IMR-90 (cell line): ENCODE results near the gene AGMO. TPM values are rescaled to one million over a fixed set of nuclear protein-coding genes. Genes with fewer than 3 reads are reported as not detected.

Experiments used
- ATAC-seq: fragments of 200-7000 bp; cut with Tn5 transposase; 2 replicates; pipeline ENCODE4 v1.9.1; 2020; ENCODE audit warnings: low read depth, mild to moderate bottlenecking, moderate library complexity
- BruUV-seq: library from RNA; stranded (reverse); fragments of 400-500 nt; replicated peaks from 2 replicates; lab custom pipeline; 2021; lab: Mats Ljungman, UMichigan
- CTCF ChIA-PET: fragments of 300-600 bp; formaldehyde crosslinking; extraction: SDS; loops from one replicate; lab custom pipeline; 2021; ENCODE audit warnings: antibody characterized with exemption; lab: Yijun Ruan, JAX
- POLR2A ChIA-PET: fragments of 300-600 bp; sonication (Branson Sonifier 250); formaldehyde crosslinking; loops from one replicate; lab custom pipeline; 2022; ENCODE audit warnings: antibody characterized with exemption; ENCODE audit not compliant: unreplicated experiment; lab: Charles Lee
- DNase-seq: peaks from one replicate; pipeline ENCODE4 v3.0.0; 2013
- H2AFZ ChIP-seq: replicated peaks from 2 replicates; pipeline ENCODE3; 2013; ENCODE audit warnings: low read length, mild to moderate bottlenecking; ENCODE audit not compliant: poor library complexity
- H2AK5ac ChIP-seq: 2 replicates; pipeline ENCODE4 v1.6.1; 2013; ENCODE audit warnings: low read depth, low read length, inconsistent platforms
- H2AK9ac ChIP-seq: replicated peaks from 2 replicates; pipeline ENCODE3; 2013; ENCODE audit warnings: mild to moderate bottlenecking, low read depth, low read length, moderate library complexity; ENCODE audit not compliant: poor library complexity
- H2BK120ac ChIP-seq: 2 replicates; pipeline ENCODE4 v1.6.1; 2013; ENCODE audit warnings: low read depth, low read length, inconsistent platforms
- H2BK15ac ChIP-seq: 3 replicates; pipeline ENCODE4 v1.6.1; 2013; ENCODE audit warnings: low read depth, low read length, inconsistent platforms
- H2BK20ac ChIP-seq: 2 replicates; pipeline ENCODE4 v1.6.1; 2013; ENCODE audit warnings: low read depth, mild to moderate bottlenecking, inconsistent platforms, low read length, moderate library complexity
- H2BK5ac ChIP-seq: 2 replicates; pipeline ENCODE4 v1.6.1; 2013; ENCODE audit warnings: mild to moderate bottlenecking, low read depth, low read length, inconsistent platforms; ENCODE audit not compliant: poor library complexity, severe bottlenecking
- H3K14ac ChIP-seq: replicated peaks from 2 replicates; pipeline ENCODE4 v1.6.1; 2013; ENCODE audit warnings: low read depth, low read length, inconsistent platforms
- H3K18ac ChIP-seq: 2 replicates; pipeline ENCODE4 v1.6.1; 2013; ENCODE audit warnings: low read depth, low read length, control low read depth
- H3K23ac ChIP-seq: 2 replicates; pipeline ENCODE4 v1.6.1; 2013; ENCODE audit warnings: low read depth, low read length, inconsistent platforms
- H3K27ac ChIP-seq: 2 replicates; pipeline ENCODE4 v1.5.1; 2013; ENCODE audit warnings: mild to moderate bottlenecking, control low read depth, low read length; ENCODE audit not compliant: insufficient read depth
- H3K27me3 ChIP-seq: 2 replicates; pipeline ENCODE4 v1.6.1; 2013; ENCODE audit warnings: low read length; ENCODE audit not compliant: control insufficient read depth, insufficient read depth
- H3K36me3 ChIP-seq: 2 replicates; pipeline ENCODE4 v1.6.1; 2013; ENCODE audit warnings: low read length, mixed read lengths; ENCODE audit not compliant: control insufficient read depth, insufficient read depth
- H3K4ac ChIP-seq: 2 replicates; pipeline ENCODE4 v1.6.1; 2013; ENCODE audit warnings: low read depth, low read length, inconsistent platforms
- H3K4me1 ChIP-seq: 2 replicates; pipeline ENCODE4 v1.6.1; 2013; ENCODE audit warnings: low read length, mixed read lengths; ENCODE audit not compliant: control insufficient read depth, insufficient read depth
- H3K4me2 ChIP-seq: 2 replicates; pipeline ENCODE4 v1.6.1; 2013; ENCODE audit warnings: low read depth, mild to moderate bottlenecking, control low read depth, low read length, moderate library complexity
- H3K4me3 ChIP-seq: 2 replicates; pipeline ENCODE4 v1.5.1; 2013; ENCODE audit warnings: low read depth, mild to moderate bottlenecking, control low read depth, low read length, moderate library complexity; ENCODE audit not compliant: insufficient read depth
- H3K56ac ChIP-seq: 2 replicates; pipeline ENCODE4 v1.6.1; 2013; ENCODE audit warnings: low read length, inconsistent platforms; ENCODE audit not compliant: insufficient read depth; ENCODE audit errors: extremely low read depth
- H3K79me1 ChIP-seq, 2 experiments: 2 replicates each; pipeline ENCODE4 v1.6.1; 2013; ENCODE audit warnings: low read length in 2 of 2, inconsistent platforms in 1 of 2, low read depth in 1 of 2
- H3K9ac ChIP-seq: 2 replicates; pipeline ENCODE4 v1.6.1; 2013; ENCODE audit warnings: low read depth, low read length, control low read depth
- H3K9me1 ChIP-seq: 2 replicates; pipeline ENCODE4 v1.6.1; 2013; ENCODE audit warnings: low read length, inconsistent platforms; ENCODE audit not compliant: insufficient read depth
- H3K9me3 ChIP-seq: 2 replicates; pipeline ENCODE4 v1.6.1; 2013; ENCODE audit warnings: low read length; ENCODE audit not compliant: control insufficient read depth, insufficient read depth
- H4K20me1 ChIP-seq: 2 replicates; pipeline ENCODE4 v1.6.1; 2013; ENCODE audit warnings: low read length, inconsistent platforms; ENCODE audit not compliant: insufficient read depth
- H4K5ac ChIP-seq: 2 replicates; pipeline ENCODE4 v1.6.1; 2013; ENCODE audit warnings: mild to moderate bottlenecking, low read depth, low read length, control low read depth
- H4K8ac ChIP-seq, 2 experiments: 2 replicates each; pipeline ENCODE4 v1.6.1; 2013; ENCODE audit warnings: low read depth in 2 of 2, low read length in 2 of 2, control low read depth in 1 of 2, inconsistent platforms in 1 of 2
- H4K91ac ChIP-seq: 2 replicates; pipeline ENCODE4 v1.6.1; 2013; ENCODE audit warnings: low read depth, low read length, inconsistent platforms; ENCODE audit not compliant: insufficient read depth
- BHLHE40 ChIP-seq: fragments of 150-350 bp; IDR thresholded peaks from 2 replicates; pipeline ENCODE4 v1.6.1; 2016; ENCODE audit warnings: mild to moderate bottlenecking, low read depth, low read length
- FOS ChIP-seq: fragments of 150-350 bp; IDR thresholded peaks from 2 replicates; pipeline ENCODE4 v1.6.1; 2016; ENCODE audit warnings: low read depth, low read length
- MAZ ChIP-seq: IDR thresholded peaks from 2 replicates; pipeline ENCODE4 v1.6.1; 2012; ENCODE audit warnings: low read depth, mild to moderate bottlenecking, low read length, improper control_type of control experiment, moderate library complexity, borderline replicate concordance
- MXI1 ChIP-seq: IDR thresholded peaks from 2 replicates; pipeline ENCODE4 v1.6.1; 2012; ENCODE audit warnings: low read depth, mild to moderate bottlenecking, low read length, moderate library complexity, borderline replicate concordance
- POLR2A ChIP-seq: IDR thresholded peaks from 2 replicates; pipeline ENCODE4 v1.6.1; 2012; ENCODE audit warnings: mild to moderate bottlenecking, low read depth, low read length
- RAD21 ChIP-seq: IDR thresholded peaks from 2 replicates; pipeline ENCODE4 v1.6.1; 2012; ENCODE audit warnings: low read length, improper control_type of control experiment
- RCOR1 ChIP-seq: IDR thresholded peaks from 2 replicates; pipeline ENCODE4 v1.6.1; 2012; ENCODE audit warnings: mild to moderate bottlenecking, low read length, improper control_type of control experiment; ENCODE audit not compliant: insufficient replicate concordance
- USF2 ChIP-seq: fragments of 150-350 bp; IDR thresholded peaks from 2 replicates; pipeline ENCODE4 v1.6.1; 2017; ENCODE audit warnings: mild to moderate bottlenecking, antibody characterized with exemption, low read length, low read depth
- WGBS, 2 experiments: methylation state at CpG; one replicate each; pipeline versions ENCODE4 v1.1.5 to v1.1.7; 2013; ENCODE audit warnings: missing lambda C conversion rate in 2 of 2; ENCODE audit not compliant: insufficient read length in 1 of 2; ENCODE audit errors: extremely low coverage in 2 of 2; 5-methylcytosine and 5-hydroxymethylcytosine counted together
- dilution Hi-C: fragments of 300-500 bp; cut with HindIII; formaldehyde crosslinking; loops from one replicate; pipeline ENCODE4 v1.14.3; 2018; ENCODE audit warnings: low sequenced_read_pairs; ENCODE audit not compliant: unreplicated experiment
- in situ Hi-C: fragments of 300-500 bp; cut with MboI; formaldehyde crosslinking; loops from 3 replicates; pipeline ENCODE4 v1.14.3; 2019; ENCODE audit warnings: low sequenced_read_pairs, inconsistent platforms, mixed read lengths
- intact Hi-C: fragments of 100-400 bp; cut with micrococcal nuclease; formaldehyde crosslinking; loops from 2 replicates; pipeline ENCODE4 v1.10.0; 2022
- polyA plus RNA-seq, 3 experiments: library from polyadenylated mRNA; depleted of rRNA; stranded (reverse); fragments of >200 nt; gene quantifications; 2 replicates each; pipeline ENCODE4 v1.2.3, GENCODE V29; 2012; ENCODE audit warnings: low replicate concordance in 1 of 3
- total RNA-seq: library from RNA; depleted of rRNA; stranded (reverse); fragments of >200 nt; gene quantifications from 2 replicates; pipeline ENCODE4 v1.2.3, GENCODE V29; 2012
- TF ChIP-seq, protein P1 (sequence below): conservative IDR thresholded peaks from 2 replicates; pipeline ENCODE4 v1.5.1; 2012; ENCODE audit warnings: mild to moderate bottlenecking, low read depth, low read length, improper control_type of control experiment

Gene AGMO
- total and polyA plus RNA-seq, 2 of the 4 experiments (the other 2 are of a cell fraction) = not detected

DNA sequence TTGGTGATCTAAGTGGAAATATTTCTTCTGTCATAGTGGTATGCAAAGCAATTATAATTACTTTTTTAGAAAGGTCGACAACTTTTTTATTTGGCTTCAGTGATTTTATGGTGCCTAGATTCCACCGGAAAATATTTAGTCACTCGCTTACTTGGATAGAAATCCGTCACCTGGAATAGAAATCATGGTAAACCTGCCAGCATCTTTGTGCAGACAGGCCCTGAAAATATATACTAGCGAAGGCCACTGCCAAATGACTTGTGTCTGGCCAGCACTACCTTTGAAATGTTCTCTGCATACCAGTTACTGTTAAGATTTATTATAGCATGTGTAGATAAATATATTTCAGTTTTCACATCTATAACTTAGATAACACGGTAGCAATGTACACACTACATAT, 226.4 kb downstream of the AGMO start:
- Histone ChIP-seq H2BK20ac (no peak overlapping the region), H2BK15ac (no peak overlapping the region), H2BK120ac (no peak overlapping the region), H3K4me1 (no peaks in the 10 kb centered on the region), H3K4me3 (no peak overlapping the region), H3K18ac (no peak overlapping the region), H3K79me1 (no peaks in the 10 kb centered on the region), H3K36me3 (no peaks in the 10 kb centered on the region), H3K23ac (no peak overlapping the region), H3K9me3 (peaks cover 1% of the 10 kb centered on the region; the same call in 1 of the 2 replicates), H3K9ac (no peak overlapping the region), H4K20me1 (no peaks in the 10 kb centered on the region), H3K4ac (no peak overlapping the region), H2BK5ac (no peak overlapping the region), H3K27ac (no peak overlapping the region), H2AK5ac (no peak overlapping the region), H4K5ac (no peak overlapping the region), H2AK9ac (no peak overlapping the region), H4K91ac (no peak overlapping the region), H4K8ac (no peak overlapping the region), H3K14ac (no peak overlapping the region), H2AFZ (no peak overlapping the region), H3K56ac (no peak overlapping the region), H3K27me3 (no peaks in the 10 kb centered on the region), H3K4me2 (no peak overlapping the region), H3K9me1 (no peaks in the 10 kb centered on the region)
- dilution Hi-C loops (no loop called here), intact Hi-C loops (no loop called here), in situ Hi-C loops (no loop called here)
- no TSS peak for BruUV-seq
- ATAC-seq (no peak), DNase-seq (no peak)
- ChIA-PET CTCF (interaction anchor here (1.1 kb wide), 1 partner anchor 8 kb away, joined by 3 read pairs; no protein-coding TSS in a partner anchor), POLR2A (no interaction called here)
- WGBS, 2 experiments = 91% methylated on average over 3 of the region's 6 CpGs; no CpG with 5 or more reads in 1 of the 2 experiments
- TF ChIP-seq, protein P1, sequence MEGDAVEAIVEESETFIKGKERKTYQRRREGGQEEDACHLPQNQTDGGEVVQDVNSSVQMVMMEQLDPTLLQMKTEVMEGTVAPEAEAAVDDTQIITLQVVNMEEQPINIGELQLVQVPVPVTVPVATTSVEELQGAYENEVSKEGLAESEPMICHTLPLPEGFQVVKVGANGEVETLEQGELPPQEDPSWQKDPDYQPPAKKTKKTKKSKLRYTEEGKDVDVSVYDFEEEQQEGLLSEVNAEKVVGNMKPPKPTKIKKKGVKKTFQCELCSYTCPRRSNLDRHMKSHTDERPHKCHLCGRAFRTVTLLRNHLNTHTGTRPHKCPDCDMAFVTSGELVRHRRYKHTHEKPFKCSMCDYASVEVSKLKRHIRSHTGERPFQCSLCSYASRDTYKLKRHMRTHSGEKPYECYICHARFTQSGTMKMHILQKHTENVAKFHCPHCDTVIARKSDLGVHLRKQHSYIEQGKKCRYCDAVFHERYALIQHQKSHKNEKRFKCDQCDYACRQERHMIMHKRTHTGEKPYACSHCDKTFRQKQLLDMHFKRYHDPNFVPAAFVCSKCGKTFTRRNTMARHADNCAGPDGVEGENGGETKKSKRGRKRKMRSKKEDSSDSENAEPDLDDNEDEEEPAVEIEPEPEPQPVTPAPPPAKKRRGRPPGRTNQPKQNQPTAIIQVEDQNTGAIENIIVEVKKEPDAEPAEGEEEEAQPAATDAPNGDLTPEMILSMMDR = no peak
- no peak for TF ChIP-seq BHLHE40
- TF ChIP-seq POLR2A = no peak
- TF ChIP-seq MXI1 = no peak
- no peak for TF ChIP-seq USF2
- no peak for TF ChIP-seq RCOR1
- TF ChIP-seq RAD21 = no peak
- no peak for TF ChIP-seq FOS
- no peak for TF ChIP-seq MAZ
